ENCODE data around the gene SLC25A17.
"Not testable (repeated sequence)": the region's sequence is repeated elsewhere in the genome, so short reads cannot be mapped to it uniquely, and the experiment has no call there.

SLC25A17 gene

GRCh38 chr22:40834619-40835018 is 15.5 kb upstream of the SLC25A17 start:
- TF ChIP-seq CTCF (conservative IDR thresholded peaks at IDR 0.05; ENCODE audit: low read length): no peak
- no peak for DNase-seq (ENCODE audit: low read depth)
- H3K4me3 ChIP-seq (ENCODE audit: low read length): no peak overlapping the region

- H3K4me3 ChIP-seq (ENCODE audit: low read length): no peak overlapping the region
- TF ChIP-seq CTCF (conservative IDR thresholded peaks at IDR 0.05; ENCODE audit: low read length): no peak
- no peak for DNase-seq (ENCODE audit: low read depth)
Measured at GRCh38 chr22:40829131-40829530, 10.0 kb upstream of the SLC25A17 start.

- TF ChIP-seq CTCF (conservative IDR thresholded peaks at IDR 0.05; ENCODE audit: low read length): no peak
- no peak for DNase-seq (ENCODE audit: low read depth)
- H3K4me3 ChIP-seq (ENCODE audit: low read length): no peak overlapping the region
Measured at GRCh38 chr22:40826984-40827741, 8.0 kb upstream of the SLC25A17 start.

GRCh38 chr22:40826292-40826691 is 7.1 kb upstream of the SLC25A17 start:
- not testable (repeated sequence) for DNase-seq (ENCODE audit: low read depth); H3K4me3 ChIP-seq (ENCODE audit: low read length)

- H3K4me3 ChIP-seq (ENCODE audit: low read length): no peak overlapping the region
- no peak for TF ChIP-seq CTCF (conservative IDR thresholded peaks at IDR 0.05; ENCODE audit: low read length)
Measured at GRCh38 chr22:40823426-40823825, 4.3 kb upstream of the SLC25A17 start.

GRCh38 chr22:40819599-40820140 is 524 bp upstream of the SLC25A17 start:
- peak; percentile 53 for DNase-seq (ENCODE audit: low read depth)
- peak overlapping the region; percentile 99 for H3K4me3 ChIP-seq (ENCODE audit: low read length)
- no peak for TF ChIP-seq CTCF (conservative IDR thresholded peaks at IDR 0.05; ENCODE audit: low read length)

More at GRCh38 chr22:40823426-40823825, 4.3 kb upstream of the SLC25A17 start:
- DNase-seq (ENCODE audit: low read depth): no peak

- TF ChIP-seq CTCF (conservative IDR thresholded peaks at IDR 0.05; ENCODE audit: low read length): no peak
- DNase-seq (ENCODE audit: low read depth): no peak
Measured at GRCh38 chr22:40818192-40818746, 877 bp downstream of the SLC25A17 start.

More at GRCh38 chr22:40818192-40818746, 877 bp downstream of the SLC25A17 start:
- peak overlapping the region; percentile 99 for H3K4me3 ChIP-seq (ENCODE audit: low read length)

All from AG10803 (cell line).